Activated CD8-positive, alpha-beta memory T cell treated with anti-CD3 and anti-CD28 coated beads, Interleukin-2, amount 50 U/mL, for 4 hours (primary cell): ENCODE measurements around the gene LRP5.
"Not testable (repeated sequence)": the region's sequence is repeated elsewhere in the genome, so short reads cannot be mapped to it uniquely, and the experiment has no call there.

Experiments
- DNase-seq: peaks from one replicate; pipeline ENCODE4 v3.0.0-alpha.2; 2020

LRP5 gene

GRCh38 chr11:68329978-68330699 is 17.7 kb downstream of the LRP5 start:
- no peak for DNase-seq

- no peak for DNase-seq
These were observed 18.4 kb downstream of the LRP5 start for GRCh38 chr11:68330700-68331337.

DNA sequence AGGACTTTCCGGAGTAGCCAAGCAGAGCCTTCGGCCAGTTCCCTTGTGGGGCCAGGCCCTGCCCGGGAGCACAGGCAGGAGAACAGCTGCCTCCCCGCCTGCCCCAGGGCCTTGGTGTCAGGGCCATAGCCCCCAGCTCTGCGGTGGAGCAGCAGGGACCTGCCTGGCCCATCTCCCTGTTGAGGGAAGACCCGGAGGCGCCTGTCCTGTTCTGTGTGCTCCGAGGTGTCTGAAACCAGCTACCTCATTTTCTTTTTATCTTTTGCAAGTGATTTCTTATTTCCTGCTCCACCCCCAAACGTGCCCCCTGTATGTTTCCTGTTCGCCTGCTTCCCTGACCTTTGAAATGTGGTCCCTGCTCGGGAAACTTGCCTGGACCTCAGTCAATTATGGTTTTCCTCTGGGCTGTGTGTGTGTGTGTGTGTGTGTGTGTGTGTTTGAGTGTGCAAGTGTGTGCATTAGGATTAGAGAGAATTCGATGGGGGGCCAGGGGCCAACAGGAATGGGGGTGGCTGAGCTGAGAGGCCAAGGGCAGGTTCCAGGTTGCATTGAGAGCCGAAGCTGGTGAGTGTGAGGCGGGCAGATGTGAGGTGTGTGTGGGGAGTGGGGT is 19.1 kb downstream of the LRP5 start:
- DNase-seq = no peak

GRCh38 chr11:68332186-68332585 is 19.8 kb downstream of the LRP5 start:
- no peak for DNase-seq

DNA sequence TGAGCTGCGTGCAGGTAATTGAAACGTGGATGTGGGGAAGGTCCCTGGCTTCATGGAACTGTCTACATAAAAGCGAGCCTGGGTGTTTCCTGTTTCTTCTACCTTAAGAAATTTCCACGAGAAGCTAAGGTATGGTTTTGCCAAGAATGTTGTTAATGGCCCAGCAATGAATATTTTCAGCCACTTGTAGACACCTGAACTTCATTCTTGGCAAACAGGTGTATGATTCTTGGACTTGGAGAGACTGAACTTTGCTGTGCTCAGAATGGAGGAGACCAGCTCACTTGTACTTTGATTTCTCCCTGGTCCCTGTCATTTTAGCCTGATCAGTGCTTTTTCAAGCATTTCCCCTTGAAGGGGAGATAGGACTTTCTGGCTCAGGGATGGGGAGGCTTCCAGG is 20.8 kb downstream of the LRP5 start:
- no peak for DNase-seq

GRCh38 chr11:68334923-68335322 is 22.5 kb downstream of the LRP5 start:
- no peak for DNase-seq

DNA sequence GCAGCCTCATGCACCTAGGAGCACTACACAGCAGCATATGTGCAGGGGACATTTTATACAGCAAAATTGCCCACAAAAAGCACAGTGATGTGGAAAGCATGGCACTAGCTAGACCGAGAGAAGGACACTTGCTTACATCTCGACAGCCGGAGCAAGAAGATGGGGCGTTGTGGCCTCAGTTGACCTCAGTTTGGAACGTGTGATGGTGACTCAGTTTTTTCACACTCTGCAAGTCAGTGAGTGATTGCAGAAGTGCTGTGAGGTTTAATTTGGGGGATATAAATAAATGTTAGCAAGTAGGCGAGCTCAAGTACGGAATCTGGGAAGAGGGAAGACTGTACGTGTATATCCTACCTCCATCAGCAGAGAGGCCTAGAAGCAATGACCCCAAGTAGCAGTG is 23.3 kb downstream of the LRP5 start:
- DNase-seq = no peak

DNA sequence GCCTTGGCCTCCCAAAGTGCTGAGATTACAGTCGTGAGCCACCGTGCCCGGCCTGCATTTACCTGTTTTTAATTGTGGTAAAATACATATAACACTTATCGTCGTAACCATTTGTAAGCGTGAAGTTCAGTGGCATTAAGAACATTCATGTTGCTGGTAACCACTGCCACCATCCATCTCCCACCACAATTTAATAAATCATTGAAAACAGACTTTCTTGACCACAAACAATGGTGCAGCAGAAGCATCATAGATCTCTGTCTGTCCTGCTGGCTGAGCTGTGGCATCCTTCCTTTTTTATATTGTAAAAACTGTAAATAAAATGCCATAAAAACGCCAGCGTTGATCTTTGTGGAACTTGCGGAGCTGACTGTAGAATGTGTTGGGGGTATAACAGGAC is 24.3 kb downstream of the LRP5 start:
- no peak for DNase-seq

- no peak for DNase-seq
These were observed 25.0 kb downstream of the LRP5 start for GRCh38 chr11:68337399-68337835.

DNA sequence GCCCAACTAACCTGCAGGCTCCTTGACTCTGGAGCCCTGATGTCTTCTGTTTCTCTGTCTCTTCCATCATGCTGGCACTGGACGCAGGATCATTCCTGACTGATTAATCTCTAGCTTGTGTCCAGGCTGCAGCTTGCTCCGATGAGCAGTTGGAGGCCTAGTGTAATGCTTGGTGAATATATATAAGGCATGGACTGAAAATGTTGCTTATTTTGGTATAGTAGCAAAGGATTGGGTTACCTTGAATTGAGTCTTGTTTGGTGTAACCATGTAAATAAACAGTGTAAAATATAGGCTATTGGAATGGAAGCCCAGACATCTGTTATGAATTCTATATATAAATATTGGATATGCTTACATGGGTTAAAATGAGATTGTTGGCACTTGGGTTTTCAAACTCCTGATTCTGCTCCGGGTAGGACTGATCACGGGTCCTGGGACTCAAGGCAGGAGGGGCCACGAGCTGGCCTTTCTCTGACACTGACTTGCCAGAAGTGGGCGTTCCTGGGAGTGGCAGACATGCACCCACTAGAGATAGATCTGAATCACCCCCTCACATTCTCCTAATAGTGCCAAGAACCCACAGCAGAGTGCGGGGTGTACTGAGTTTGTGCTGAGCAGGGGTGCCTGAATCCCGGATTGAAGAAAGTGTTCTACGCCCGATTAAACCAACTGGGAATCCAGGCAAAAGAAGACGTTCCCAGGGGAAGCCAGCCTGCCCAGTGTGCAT is 25.8 kb downstream of the LRP5 start:
- no peak for DNase-seq

DNA sequence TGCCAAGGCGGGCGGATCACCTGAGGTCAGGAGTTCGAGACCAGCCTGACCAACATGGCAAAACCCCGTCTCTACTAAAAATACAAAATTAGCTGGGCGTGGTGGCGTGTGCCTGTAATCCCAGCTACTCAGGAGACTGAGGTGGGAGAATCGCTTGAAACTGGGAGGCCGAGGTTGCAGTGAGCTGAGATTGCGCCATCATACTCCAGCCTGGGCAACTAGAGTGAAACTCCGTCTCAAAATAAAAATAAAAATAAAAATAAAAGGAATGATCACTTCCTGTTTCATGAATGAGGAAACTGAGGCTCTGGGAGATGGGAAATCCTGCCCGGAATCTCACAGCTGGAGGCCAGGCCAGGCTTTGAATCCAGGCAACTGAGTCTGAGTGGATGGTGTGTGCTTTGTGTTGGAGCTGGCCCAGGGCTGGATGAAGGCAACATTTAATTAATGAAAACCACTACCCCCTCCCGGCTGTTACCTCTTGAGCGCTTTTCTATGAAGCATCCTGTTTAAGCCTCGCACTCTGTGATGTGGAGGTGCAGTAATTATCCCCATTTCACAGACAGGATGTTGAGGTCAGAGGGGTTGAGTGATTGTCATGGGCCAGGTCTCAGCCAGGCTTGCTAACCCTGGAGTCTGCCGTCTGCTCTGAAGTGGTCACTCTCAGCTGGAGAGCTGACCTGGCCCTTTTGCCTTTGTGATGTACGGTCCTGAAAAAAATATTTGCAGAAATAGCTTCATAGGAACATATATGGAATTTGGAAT is 27.8 kb downstream of the LRP5 start:
- no peak for DNase-seq

GRCh38 chr11:68340784-68341556 is 28.6 kb downstream of the LRP5 start:
- DNase-seq = no peak

DNA sequence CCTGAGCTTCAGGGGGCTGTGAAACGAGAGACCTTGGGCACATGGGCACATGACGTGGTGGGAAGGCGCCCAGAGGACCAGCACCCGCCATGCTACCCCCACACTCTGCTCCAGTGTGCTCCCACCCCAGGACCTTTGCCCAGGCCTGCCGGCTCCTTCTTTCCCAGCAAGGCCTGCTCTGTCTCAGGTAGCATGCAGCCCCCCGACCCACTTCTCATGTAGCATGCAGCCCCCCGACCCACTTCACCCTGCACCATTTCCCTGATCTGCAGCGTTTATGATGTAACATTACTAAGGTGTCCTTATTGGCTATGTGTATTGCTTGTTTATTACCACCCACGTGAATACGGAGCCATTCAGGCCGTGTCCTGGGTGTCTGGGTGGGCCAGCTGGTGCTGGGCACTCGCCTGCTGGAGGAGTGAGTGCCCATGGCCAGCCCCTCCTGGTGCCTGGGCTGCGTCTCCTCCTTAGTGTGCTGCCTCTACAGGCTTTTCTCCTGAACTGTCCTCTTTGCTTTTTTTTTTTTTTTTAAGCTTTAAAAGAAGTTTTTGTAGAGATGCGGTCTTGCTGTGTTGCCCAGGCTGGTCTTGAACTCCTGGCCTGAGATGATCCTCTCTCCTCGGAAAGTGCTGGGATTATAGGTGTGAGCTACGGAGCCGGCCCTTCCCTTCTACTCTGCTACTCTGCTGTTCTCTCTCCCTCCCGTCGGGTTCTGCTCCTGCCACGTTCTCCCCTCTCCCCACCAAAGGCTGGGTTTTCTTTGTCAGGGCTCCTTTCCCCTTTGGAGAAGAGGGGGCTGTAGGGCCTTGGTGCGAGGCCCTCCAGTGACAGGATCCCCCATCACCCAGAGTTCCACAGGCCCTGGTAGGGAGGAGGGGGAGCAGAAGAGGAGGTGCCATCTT is 29.4 kb downstream of the LRP5 start:
- no peak for DNase-seq

DNA sequence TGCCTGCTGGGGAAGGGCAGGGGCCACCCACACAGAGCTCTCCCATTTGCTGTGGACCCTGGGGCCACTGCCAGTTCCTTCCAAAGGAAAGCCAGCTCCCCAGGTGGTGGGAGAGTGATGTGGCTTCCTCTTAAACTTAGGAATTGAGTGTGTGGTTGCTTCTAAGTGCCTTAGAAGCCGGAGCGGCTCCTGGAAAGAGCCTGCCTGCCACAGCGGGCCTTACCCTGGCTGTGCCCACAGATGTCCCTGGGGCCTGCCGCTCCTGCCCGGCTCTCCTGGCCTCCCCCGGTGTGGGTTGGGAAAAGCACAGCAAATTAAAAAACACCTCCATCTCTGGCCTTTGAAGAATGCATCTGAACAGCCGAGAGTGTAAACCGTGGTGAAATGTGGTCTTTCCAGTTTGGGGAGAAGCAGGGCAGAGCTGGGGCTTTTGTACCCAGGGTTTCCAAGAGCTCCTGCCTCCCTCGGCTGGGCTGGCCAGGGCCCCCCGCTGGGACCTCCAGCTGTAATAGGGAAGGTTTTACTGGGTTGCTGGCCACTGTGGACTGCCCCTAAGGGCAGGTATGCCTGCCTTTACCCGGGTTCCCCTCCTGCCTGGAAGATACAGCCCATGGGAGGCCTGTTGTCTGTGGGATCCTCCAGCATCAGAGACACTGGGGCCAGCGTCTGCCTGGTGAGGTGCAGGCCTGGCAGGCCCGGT is 30.2 kb downstream of the LRP5 start:
- no peak for DNase-seq

- no peak for DNase-seq
These were observed 31.4 kb downstream of the LRP5 start for GRCh38 chr11:68343761-68344256.

GRCh38 chr11:68344821-68345220 is 32.4 kb downstream of the LRP5 start:
- DNase-seq = not testable (repeated sequence)

GRCh38 chr11:68345776-68346461 is 33.5 kb downstream of the LRP5 start:
- no peak for DNase-seq

- no peak for DNase-seq
These were observed 34.0 kb downstream of the LRP5 start for GRCh38 chr11:68346462-68346790.

GRCh38 chr11:68347345-68347744 is 35.0 kb downstream of the LRP5 start:
- DNase-seq = no peak

GRCh38 chr11:68347841-68348240 is 35.5 kb downstream of the LRP5 start:
- no peak for DNase-seq
